Transverse colon (tissue), 4 donors: ENCODE results near the gene TCF7L2. TPM values are rescaled to one million over a fixed set of nuclear protein-coding genes. Genes with fewer than 3 reads are reported as not detected.

ENCODE experiments used
- DNase-seq: peaks from one replicate; pipeline ENCODE4 v3.0.0-alpha.2; 2019
- H3K27ac ChIP-seq, 4 donors: fragments of 200-600 bp; sonication (generic); 2 replicates each; pipeline ENCODE4 v1.5.1; 2016 to 2018; ENCODE audit warnings: inconsistent platforms in 4 of 4
- H3K27me3 ChIP-seq: fragments of 200-600 bp; sonication (generic); 2 replicates; pipeline ENCODE4 v1.5.1; 2017; ENCODE audit warnings: inconsistent platforms
- H3K36me3 ChIP-seq, 4 donors: fragments of 200-600 bp; sonication (generic); 2 replicates each; pipeline ENCODE4 v1.5.1; 2017 to 2019; ENCODE audit warnings: inconsistent platforms in 4 of 4
- H3K4me1 ChIP-seq, 4 donors: fragments of 200-600 bp; sonication (generic); 2 replicates each; pipeline ENCODE4 v1.5.1; 2017 to 2020; ENCODE audit warnings: inconsistent platforms in 4 of 4
- H3K4me3 ChIP-seq, 4 donors: fragments of 200-600 bp; sonication (generic); 1 replicate in 1 of 4; 2 replicates in 3 of 4; pipeline versions ENCODE4 v1.5.1 to v1.6.1; 2017 to 2019; ENCODE audit warnings: inconsistent platforms in 4 of 4
- H3K9me3 ChIP-seq, 2 donors: fragments of 200-600 bp; sonication (generic); 2 replicates each; pipeline ENCODE4 v1.5.1; 2017 to 2019; ENCODE audit warnings: inconsistent platforms in 2 of 2
- CTCF ChIP-seq, 5 experiments: fragments of 200-600 bp in 3 of 5; fragments of 450-650 bp in 2 of 5; sonication (generic) in 3 of 5; IDR thresholded peaks; 1 replicate in 2 of 5; 2 replicates in 3 of 5; pipeline ENCODE4 v1.5.1; 2016 to 2017; ENCODE audit warnings: antibody characterized with exemption in 5 of 5, inconsistent platforms in 3 of 5, mild to moderate bottlenecking in 2 of 5, moderate library complexity in 1 of 5
- EP300 ChIP-seq: sonication (generic); formaldehyde crosslinking; IDR thresholded peaks from one replicate; pipeline ENCODE4 v1.6.1; 2017; ENCODE audit warnings: antibody characterized with exemption, low read depth
- POLR2A ChIP-seq: fragments of 450-650 bp; IDR thresholded peaks from one replicate; pipeline ENCODE4 v1.6.1; 2016; ENCODE audit warnings: antibody characterized with exemption, mild to moderate bottlenecking, moderate library complexity
- POLR2AphosphoS5 ChIP-seq, 3 donors: sonication (generic); formaldehyde crosslinking; IDR thresholded peaks; one replicate each; pipeline ENCODE4 v1.6.1; 2016; ENCODE audit warnings: antibody characterized with exemption in 3 of 3
- WGBS, 2 donors: methylation state at CpG; one replicate each; pipeline ENCODE4 v1.1.5; 2018; ENCODE audit warnings: low coverage in 1 of 2; 5-methylcytosine and 5-hydroxymethylcytosine counted together
- in situ Hi-C, 4 donors: fragments of 200-750 bp; cut with MboI; loops; one replicate each; pipeline versions ENCODE4 v1.15.0 to v1.15.1; 2017; ENCODE audit warnings: low sequenced_read_pairs in 3 of 4, low pct_ligation_motif_present in 1 of 4, low pct_unique_long_range_greater_than_20kb in 1 of 4
- intact Hi-C: fragments of 100-400 bp; cut with DNase I; formaldehyde crosslinking; loops from one replicate; pipeline ENCODE4 v1.15.1; 2023; ENCODE audit warnings: low total_unique reads
- total RNA-seq, 4 donors: library from RNA; depleted of rRNA; stranded (reverse); fragments of >200 nt; gene quantifications; one replicate each; pipeline ENCODE4 v1.1.0, GENCODE V29; 2016

TCF7L2 gene
- total RNA-seq, 4 donors from 2014 or later = 84.6 to 249 (median 137) TPM

- peak overlapping the region; percentile 30 to 50 (median 44) for H3K27ac ChIP-seq
- intact Hi-C loops = no loop called here
- peaks cover 15 to 62% (median 35%) of the 10 kb centered on the region in 4 donors for H3K4me1 ChIP-seq
- DNase-seq = no peak
- 76 to 83% methylated on average over 1 to 8 of the region's 8 CpGs for WGBS, 2 donors
- H3K4me3 ChIP-seq = no peak overlapping the region
- no peaks in the 10 kb centered on the region for H3K27me3 ChIP-seq
- H3K36me3 ChIP-seq = no peaks in the 10 kb centered on the region
- H3K9me3 ChIP-seq = no peaks in the 10 kb centered on the region
- TF ChIP-seq CTCF (IDR thresholded peaks at IDR 0.05) (no peak), POLR2A (no peak), EP300 (no peak), POLR2AphosphoS5 (IDR thresholded peaks at IDR 0.05) (no peak)
- in situ Hi-C loops = no loop called here
Measured at GRCh38 chr10:113019096-113019495, 69.0 kb downstream of the TCF7L2 start.

GRCh38 chr10:113019692-113020474 lies 69.8 kb downstream of the TCF7L2 start:
- Histone ChIP-seq H3K27ac (peak overlapping the region in 3 of 4 donors; percentile 43 to 50 (median 44)), H3K36me3 (no peaks in the 10 kb centered on the region), H3K9me3 (no peaks in the 10 kb centered on the region), H3K27me3 (no peaks in the 10 kb centered on the region), H3K4me3 (no peak overlapping the region), H3K4me1 (peaks cover 15 to 62% (median 35%) of the 10 kb centered on the region in 4 donors)
- DNase-seq = no peak
- 32 to 58% methylated on average over 7 to 12 of the region's 12 CpGs for WGBS, 2 donors
- TF ChIP-seq POLR2A (no peak), POLR2AphosphoS5 (IDR thresholded peaks at IDR 0.05) (no peak), CTCF (IDR thresholded peaks at IDR 0.05) (no peak)
- intact Hi-C loops = no loop called here
- in situ Hi-C loops = no loop called here

- H3K4me3 ChIP-seq = no peak overlapping the region
- H3K4me1 ChIP-seq = peaks cover 15 to 62% (median 35%) of the 10 kb centered on the region in 4 donors
- intact Hi-C loops = no loop called here
- H3K27ac ChIP-seq = peak overlapping the region in 3 of 4 donors; percentile 9 to 50 (median 43)
- H3K36me3 ChIP-seq = no peaks in the 10 kb centered on the region
- DNase-seq = no peak
- in situ Hi-C loops = no loop called here
- H3K27me3 ChIP-seq = no peaks in the 10 kb centered on the region
- no peaks in the 10 kb centered on the region for H3K9me3 ChIP-seq
- WGBS, 2 donors = 86 to 92% methylated on average over 2 of the region's 2 CpGs
- TF ChIP-seq CTCF (IDR thresholded peaks at IDR 0.05) (no peak), POLR2AphosphoS5 (IDR thresholded peaks at IDR 0.05) (no peak), POLR2A (no peak), EP300 (no peak)
Measured at GRCh38 chr10:113020475-113020753, 70.4 kb downstream of the TCF7L2 start.

GRCh38 chr10:113020838-113021237 lies 70.8 kb downstream of the TCF7L2 start:
- Histone ChIP-seq H3K4me1 (peaks cover 15 to 63% (median 35%) of the 10 kb centered on the region in 4 donors), H3K36me3 (no peaks in the 10 kb centered on the region), H3K4me3 (no peak overlapping the region), H3K9me3 (no peaks in the 10 kb centered on the region), H3K27me3 (no peaks in the 10 kb centered on the region), H3K27ac (peak overlapping the region in 3 of 4 donors; percentile 9 to 43 (median 13))
- no peak for DNase-seq
- in situ Hi-C loops = no loop called here
- 56 to 95% methylated on average over 3 to 7 of the region's 7 CpGs for WGBS, 2 donors
- no peak for TF ChIP-seq POLR2AphosphoS5 (IDR thresholded peaks at IDR 0.05)
- TF ChIP-seq POLR2A = no peak
- TF ChIP-seq EP300 = no peak
- TF ChIP-seq CTCF (IDR thresholded peaks at IDR 0.05) = no peak
- intact Hi-C loops = no loop called here
